Stimulated activated naive CD4-positive, alpha-beta T cell treated with Interleukin-2 at 50 U/mL for 16 hours (primary cell): ENCODE data around the gene MIER2.

ENCODE experiments used
- DNase-seq: peaks from one replicate; lab custom pipeline; 2025; lab: John Stamatoyannopoulos, UW

Gene MIER2

DNA sequence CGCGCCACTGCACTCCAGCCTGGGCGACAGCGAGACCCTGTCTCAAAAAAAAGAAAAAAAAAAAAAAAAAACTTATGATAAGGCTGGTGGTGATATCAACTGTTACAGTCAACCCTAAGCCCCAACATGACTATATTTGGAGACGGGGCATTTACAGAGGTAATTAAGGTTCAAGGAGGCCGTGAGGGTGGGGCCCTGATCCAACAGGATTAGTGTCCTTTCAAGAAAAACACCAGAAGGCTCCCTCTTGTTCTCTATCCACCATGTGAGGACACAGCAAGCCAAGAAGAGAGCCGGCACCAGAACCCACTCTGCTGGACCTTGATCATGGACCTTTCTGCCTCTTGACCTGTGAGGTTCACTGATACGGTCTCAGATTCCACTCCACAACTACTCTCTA, 14.1 kb downstream of the MIER2 start:
- DNase-seq: no peak

DNA sequence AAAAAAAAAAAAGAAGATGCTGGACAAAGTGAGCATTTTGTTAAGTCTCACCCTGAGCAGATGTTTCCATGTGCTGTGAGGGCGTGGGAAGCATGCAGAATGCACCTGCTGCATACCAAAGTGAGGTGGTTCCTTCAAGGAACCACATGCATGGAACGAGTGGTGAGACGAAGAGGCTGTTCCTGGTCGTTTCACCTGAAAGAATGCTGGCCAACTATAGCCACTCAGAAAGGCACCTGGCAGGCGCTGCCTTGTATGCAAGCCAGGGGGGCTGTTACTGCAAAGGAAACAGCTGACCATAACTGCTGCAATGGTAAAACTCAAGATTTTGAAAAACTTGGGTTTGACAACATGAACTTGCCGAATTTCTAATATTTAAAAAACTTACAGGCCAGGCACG, 14.7 kb downstream of the MIER2 start:
- no peak for DNase-seq

DNA sequence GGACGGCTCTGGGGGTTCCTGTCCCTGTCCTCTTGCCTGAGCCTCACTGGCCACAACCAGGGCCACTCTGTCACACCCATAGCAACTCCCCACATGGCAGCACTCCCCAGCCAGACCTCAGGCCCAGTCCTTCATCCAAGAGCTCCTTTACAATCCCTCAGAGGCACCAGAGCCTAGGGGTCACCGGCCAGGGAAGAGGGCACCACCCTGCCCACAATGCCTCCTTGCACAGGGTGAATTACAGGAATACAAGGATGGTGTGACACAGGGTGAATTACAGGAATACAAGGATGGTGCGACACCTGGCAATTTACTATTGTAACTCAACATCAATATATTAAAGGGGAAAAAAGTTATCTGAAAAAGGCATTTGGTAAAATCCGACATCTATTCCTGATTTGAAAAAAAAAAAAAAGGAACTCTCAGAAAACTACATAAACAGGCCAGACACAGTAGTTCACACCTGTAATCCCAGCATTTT, 16.5 kb downstream of the MIER2 start:
- no peak for DNase-seq

DNA sequence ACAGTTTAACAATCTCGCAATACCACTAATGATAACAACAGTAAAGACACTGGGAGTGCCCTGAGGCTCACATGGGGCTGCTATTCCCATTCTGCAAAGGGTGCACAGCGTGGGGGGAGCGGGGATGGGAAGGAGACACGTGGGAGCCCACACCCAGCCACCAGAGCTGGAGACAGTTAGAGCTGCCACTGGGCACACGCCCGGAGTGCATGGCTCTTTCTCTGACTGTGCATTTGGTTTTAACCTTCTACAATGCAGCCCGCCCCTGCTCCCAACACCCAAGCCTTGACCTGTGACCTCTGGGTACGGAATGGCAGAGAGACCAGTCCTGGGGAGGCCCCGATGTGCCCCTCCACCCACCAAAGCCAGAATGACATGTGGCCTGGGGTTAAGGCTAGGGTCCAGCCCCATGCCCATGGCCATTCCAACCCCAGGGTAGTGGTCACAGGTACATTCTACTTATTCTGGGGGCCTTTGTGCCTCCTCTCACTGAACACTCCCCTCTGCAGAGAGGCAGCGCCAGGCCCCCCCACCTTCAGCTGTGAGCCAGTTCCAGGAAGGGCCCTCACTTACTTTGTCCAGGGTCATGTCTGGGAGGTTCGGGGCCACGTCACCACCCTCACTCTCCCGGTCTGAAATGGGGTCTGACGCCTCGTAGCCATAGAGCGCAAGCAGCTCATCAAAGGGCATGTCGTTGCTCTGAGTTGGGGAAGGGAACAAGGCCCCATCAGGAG, 17.1 kb downstream of the MIER2 start:
- no peak for DNase-seq

GRCh38 chr19:326871-327270, 17.7 kb downstream of the MIER2 start:
- DNase-seq: no peak

GRCh38 chr19:325937-326565, 18.5 kb downstream of the MIER2 start:
- no peak for DNase-seq

DNA sequence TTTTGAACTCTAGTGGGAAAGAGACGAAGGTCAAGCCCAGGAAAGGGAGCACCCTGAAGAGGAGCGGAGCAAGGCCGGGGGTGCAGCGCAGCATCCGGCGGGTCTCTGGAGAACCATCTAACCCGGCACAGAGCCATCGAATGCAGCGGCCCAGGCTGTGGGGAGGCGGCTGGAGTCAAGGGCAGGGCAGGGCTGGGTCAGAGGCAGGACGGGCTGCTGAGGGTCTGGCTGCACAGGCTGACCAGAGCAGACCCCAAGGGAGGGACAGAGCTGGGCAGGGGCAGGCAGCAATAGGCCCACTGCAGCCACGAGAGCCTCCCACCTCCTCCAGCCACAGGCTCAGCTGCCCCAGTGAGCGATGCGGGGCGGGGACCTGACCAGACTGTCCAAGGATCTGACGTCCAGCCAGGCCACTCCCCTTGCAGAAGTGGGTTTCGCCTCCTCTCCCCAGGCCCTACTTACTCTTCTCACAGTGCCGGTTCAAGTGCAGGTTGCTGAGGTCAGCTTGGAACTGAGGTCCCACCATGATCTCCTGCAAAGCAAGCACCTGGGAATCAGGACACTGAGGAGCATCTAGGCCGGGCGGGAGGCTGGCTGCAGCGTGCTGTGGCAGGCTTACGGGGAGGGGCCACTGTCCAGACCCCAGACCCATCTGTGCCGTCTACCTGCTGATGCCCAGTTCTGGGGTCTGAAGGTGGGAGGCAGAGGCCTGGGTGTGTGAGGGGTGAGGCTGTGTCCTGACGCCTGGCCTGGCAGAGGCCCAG, 19.2 kb downstream of the MIER2 start:
- DNase-seq: no peak

GRCh38 chr19:324716-325115, 19.9 kb downstream of the MIER2 start:
- no peak for DNase-seq

GRCh38 chr19:322616-323015, 22.0 kb downstream of the MIER2 start:
- no peak for DNase-seq

- no peak for DNase-seq
These were observed 26.2 kb downstream of the MIER2 start for GRCh38 chr19:318509-318774.

DNA sequence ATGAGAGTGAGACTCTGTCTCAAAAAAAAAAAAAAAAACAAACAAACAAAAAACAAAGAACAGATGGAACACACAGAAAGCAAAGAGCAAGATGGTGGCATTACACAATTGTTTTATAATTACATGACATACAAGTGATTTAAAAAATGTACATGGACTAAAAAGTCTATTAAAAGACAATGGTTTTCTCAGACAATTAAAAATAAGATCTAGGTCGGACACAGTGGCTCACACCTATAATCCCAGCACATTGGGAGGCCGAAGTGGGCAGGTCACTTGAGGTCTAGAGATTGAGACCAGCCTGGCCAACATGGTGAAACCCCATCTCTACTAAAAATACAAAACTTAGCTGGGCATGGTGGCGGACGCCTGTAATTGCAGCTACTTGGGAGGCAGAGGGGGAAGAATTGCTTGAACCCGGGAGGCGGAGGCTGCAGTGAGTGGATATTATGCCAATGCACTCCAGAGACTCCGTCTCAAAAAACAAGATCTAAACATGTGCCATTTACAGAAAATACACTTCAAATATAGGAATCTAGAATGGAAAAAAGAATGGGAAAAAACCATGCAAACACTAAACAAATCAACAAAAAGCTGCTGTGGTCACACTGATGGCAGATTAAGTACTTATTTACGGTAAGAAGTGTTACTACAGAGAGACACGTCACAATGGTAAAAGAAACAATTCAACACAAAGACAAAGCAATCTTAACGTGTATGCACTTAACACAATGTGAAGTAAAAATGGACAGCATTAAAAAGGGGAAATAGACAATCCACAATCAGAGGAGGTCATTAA, 26.7 kb downstream of the MIER2 start:
- DNase-seq: no peak

DNA sequence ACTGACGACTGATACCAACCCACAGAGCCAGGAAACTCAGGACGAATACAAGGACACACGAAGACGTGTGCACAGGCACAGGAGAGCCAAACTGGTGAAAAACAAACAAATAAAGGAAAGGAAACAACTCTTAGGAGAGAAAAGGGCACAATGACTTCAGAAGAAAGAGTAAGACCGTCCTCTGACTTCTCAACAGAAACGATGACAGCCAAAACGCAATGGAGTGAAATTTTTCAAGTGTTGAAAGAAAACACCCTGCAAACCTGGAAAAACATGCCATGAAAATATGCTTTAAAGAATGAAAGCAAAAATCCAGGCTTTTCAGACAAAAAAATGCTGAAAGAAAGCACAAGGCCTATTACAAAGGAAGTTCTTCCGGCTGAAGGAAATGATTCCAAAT, 28.8 kb downstream of the MIER2 start:
- no peak for DNase-seq

DNA sequence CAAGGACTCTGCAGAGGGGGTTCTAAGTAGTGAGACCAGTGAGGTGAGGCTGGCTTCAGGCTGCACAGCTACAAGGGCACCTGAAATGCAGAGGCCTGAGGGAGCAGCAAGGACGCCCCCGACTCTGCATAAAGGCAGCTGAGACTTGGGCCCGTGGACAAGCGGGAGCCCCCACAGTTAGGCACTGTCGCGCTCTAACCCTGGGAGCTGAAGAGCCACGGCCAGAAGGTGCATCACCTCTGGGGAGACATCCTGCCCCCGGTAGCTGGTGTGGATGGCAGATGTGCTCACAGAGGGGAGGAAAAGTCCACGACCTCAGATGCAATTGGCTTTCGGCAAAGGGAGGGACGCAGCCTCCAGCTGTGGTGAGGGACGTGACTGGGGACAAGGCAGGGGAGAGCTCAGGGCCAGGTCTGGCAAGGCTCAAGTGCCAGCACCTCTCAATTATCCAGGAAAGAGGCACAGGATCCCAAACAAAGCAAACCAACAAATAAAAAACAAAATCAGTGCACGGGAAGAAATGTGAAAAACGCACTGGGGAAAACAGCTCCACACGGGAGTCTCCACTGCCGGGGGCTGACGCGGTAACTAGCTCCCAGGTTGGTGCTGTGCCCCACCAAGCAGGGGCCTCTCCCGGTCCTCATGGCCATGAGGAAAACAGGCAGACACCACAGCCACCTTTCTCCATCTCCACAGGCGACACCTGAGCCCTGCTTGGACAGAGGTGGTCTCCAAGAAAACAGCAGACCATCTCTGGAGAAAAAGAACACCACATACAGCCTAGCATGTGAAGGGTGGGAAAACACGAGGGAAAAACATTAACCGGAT, 30.4 kb downstream of the MIER2 start:
- DNase-seq: no peak

DNA sequence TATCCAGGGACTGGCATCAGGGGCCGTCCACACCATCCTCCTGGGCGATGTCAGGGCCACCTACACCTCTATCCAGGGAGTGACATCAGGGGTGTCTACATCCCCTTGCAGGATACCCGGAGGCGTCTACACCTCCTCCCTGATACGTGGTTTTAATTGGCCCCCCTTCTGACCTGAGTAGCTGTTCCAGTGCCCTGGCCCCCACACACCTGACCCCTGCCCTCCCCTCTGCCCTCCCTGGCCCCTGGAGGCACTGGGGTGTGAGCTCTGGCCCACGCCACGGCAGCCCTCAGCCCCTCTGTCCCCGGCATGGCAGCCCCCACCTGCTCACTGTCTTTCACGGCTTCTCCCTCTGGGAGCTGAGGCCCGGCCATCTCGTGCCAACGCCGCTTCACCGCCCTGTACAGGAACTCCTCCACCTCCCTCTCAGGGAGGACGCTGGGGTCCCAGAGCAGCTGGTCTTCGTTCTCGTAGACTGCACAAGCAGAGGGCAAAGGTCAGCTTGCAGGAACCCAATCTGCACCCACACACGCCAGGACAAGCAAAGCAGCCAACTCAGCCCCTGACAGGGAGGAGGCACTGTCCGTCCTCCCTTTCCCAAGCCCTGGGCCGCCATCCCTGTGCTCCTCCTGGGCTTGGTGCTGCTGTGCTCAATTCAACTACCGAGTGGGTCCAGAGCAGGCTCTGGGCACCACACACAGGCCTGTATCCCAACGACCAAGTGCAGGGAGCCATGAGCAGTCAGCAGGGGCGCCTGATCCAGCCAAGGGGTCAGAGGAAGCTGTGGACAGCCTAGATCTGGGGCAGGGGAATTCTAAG, 31.2 kb downstream of the MIER2 start:
- DNase-seq: no peak

- DNase-seq: no peak
These were observed 32.8 kb downstream of the MIER2 start for GRCh38 chr19:311813-312261.

DNA sequence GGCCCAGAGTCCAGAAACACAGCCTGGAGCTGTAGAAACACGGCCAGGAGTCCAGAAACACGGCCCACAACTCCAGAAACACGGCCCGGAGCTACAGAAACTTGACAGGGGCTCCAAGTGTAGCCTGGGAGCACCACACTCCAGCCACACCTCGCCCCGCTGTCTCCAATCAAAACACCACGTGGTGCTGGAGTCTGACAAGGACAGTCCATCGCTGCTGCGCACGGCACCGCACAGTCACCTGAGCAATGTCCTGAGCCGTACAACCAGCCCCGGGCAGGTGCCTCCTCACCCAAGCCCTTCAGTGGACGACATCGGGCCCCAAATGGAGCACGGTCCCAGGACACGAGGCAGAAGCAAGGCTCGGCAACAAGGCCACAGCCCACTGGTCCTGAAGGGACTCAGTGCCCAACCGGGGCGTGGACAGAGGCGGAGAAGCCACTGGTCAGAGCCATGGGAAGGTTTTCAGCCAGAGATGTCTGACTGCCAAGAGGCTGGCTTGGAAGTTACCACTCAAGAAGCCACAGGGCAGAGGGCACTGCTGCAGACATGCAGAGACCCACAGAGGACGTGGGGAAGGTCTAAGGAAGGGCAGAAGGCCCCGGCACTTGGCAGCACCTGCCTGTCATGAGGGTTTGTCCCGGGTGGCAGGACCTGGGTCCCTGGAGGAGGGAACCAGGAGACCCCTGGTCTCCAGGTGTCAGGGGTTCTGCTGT, 33.7 kb downstream of the MIER2 start:
- no peak for DNase-seq

- no peak for DNase-seq
These were observed 34.4 kb downstream of the MIER2 start for GRCh38 chr19:310141-310651.

DNA sequence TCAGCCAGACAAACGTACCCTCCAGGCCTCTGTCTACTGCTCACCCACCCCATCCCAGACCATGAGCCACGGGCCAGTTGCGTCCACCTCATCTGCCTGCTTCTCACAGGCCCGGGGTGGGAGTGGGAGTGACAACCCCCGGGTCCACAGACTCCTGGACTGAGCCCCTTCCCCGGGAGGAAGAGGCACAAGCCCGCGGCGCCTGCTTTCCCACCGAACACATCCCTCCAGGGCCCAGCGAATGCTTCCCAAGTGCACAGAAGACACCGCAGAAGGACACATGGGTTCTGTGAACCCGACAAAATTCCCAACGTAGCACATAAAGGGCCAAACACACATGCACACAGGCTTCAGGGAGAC, 35.4 kb downstream of the MIER2 start:
- no peak for DNase-seq

- DNase-seq: no peak
These were observed 36.0 kb downstream of the MIER2 start for GRCh38 chr19:308471-309205.
